MM.1S (cell line): ENCODE results near the gene PBX3.

Source experiments
- DNase-seq: peaks from one replicate; pipeline ENCODE4 v3.0.0-alpha.2; 2015
- H2AFZ ChIP-seq: fragments of 300-600 bp; sonication (generic); 2 replicates; pipeline ENCODE4 v1.6.0; 2016; ENCODE audit warnings: antibody characterized with exemption, low read length
- H3F3A ChIP-seq: fragments of 300-600 bp; sonication (generic); 2 replicates; pipeline ENCODE4 v1.6.1; 2016; ENCODE audit warnings: mild to moderate bottlenecking, antibody characterized with exemption, low read length, moderate library complexity, mixed read lengths; ENCODE audit not compliant: insufficient read depth
- H3K27ac ChIP-seq: fragments of 300-600 bp; sonication (generic); 2 replicates; pipeline ENCODE4 v1.5.1; 2016; ENCODE audit warnings: mild to moderate bottlenecking, low read length
- H3K27me3 ChIP-seq: fragments of 300-600 bp; sonication (generic); replicated peaks from 2 replicates; pipeline ENCODE4 v1.6.0; 2016; ENCODE audit warnings: low read length; ENCODE audit not compliant: insufficient read depth
- H3K36me3 ChIP-seq: fragments of 300-600 bp; sonication (generic); replicated peaks from 2 replicates; pipeline ENCODE4 v1.6.1; 2016; ENCODE audit warnings: mild to moderate bottlenecking, low read length, mixed read lengths; ENCODE audit not compliant: insufficient read depth
- H3K4me1 ChIP-seq: fragments of 300-600 bp; sonication (generic); 2 replicates; pipeline ENCODE4 v1.6.1; 2016; ENCODE audit warnings: low read length, mixed read lengths
- H3K4me2 ChIP-seq: fragments of 300-600 bp; sonication (generic); 2 replicates; pipeline ENCODE4 v1.6.0; 2016; ENCODE audit warnings: low read depth, low read length
- H3K4me3 ChIP-seq: fragments of 300-600 bp; sonication (generic); 2 replicates; pipeline ENCODE4 v1.5.1; 2016; ENCODE audit warnings: low read length, mixed read lengths
- H3K79me2 ChIP-seq: fragments of 300-600 bp; sonication (generic); 2 replicates; pipeline ENCODE4 v1.6.1; 2016; ENCODE audit warnings: mixed run types, low read length, mixed read lengths
- H3K9ac ChIP-seq: fragments of 300-600 bp; sonication (generic); 2 replicates; pipeline ENCODE4 v1.6.1; 2016; ENCODE audit warnings: low read length, mixed read lengths
- H3K9me2 ChIP-seq: fragments of 300-600 bp; sonication (generic); replicated peaks from 2 replicates; pipeline ENCODE4 v1.6.1; 2016; ENCODE audit warnings: mild to moderate bottlenecking, low read length, mixed read lengths; ENCODE audit not compliant: insufficient read depth
- H3K9me3 ChIP-seq: fragments of 300-600 bp; sonication (generic); replicated peaks from 2 replicates; pipeline ENCODE4 v1.6.1; 2016; ENCODE audit warnings: mild to moderate bottlenecking, low read length, mixed read lengths; ENCODE audit not compliant: insufficient read depth
- H4K20me1 ChIP-seq: fragments of 300-600 bp; sonication (generic); 2 replicates; pipeline ENCODE4 v1.6.1; 2016; ENCODE audit warnings: mild to moderate bottlenecking, low read length, moderate library complexity, mixed read lengths; ENCODE audit not compliant: insufficient read depth
- EZH2 ChIP-seq: fragments of 300-600 bp; sonication (generic); optimal IDR thresholded peaks from 2 replicates; pipeline ENCODE3; 2017; ENCODE audit warnings: low read depth, mild to moderate bottlenecking, antibody characterized with exemption, low read length, mixed read lengths
- EZH2phosphoT487 ChIP-seq: fragments of 300-600 bp; sonication (generic); IDR thresholded peaks from 2 replicates; pipeline ENCODE4 v1.6.1; 2018; ENCODE audit warnings: antibody characterized with exemption, low read length
- TF ChIP-seq, protein P1 (sequence below): fragments of 300-600 bp; sonication (generic); IDR thresholded peaks from 2 replicates; pipeline ENCODE4 v1.5.1; 2016; ENCODE audit warnings: antibody characterized with exemption, low read length, mixed read lengths

Gene PBX3

DNA sequence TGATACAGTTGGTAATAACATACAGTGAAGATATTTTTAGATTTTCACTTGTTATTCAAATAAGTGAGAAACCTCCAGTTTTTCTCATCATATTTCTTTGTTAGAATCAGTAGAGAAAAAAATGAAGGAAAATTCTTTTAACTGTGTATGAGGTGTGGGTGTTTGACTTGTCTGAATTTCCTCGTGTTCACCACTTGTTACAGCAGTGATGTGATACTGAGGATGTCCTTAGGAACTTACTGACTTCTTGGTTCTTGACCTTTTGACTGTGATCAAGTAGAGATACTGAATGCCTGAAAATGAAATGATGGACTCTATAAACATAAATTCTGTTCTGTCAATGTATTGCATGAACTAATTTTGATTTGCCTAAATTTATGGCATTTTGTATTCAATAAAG lies 10.7 kb downstream of the PBX3 start:
- H4K20me1 ChIP-seq = no peaks in the 10 kb centered on the region
- H3K79me2 ChIP-seq = no peaks in the 10 kb centered on the region
- no peaks in the 10 kb centered on the region for H3K4me1 ChIP-seq
- no peaks in the 10 kb centered on the region for H3K9me2 ChIP-seq
- H3K9me3 ChIP-seq = no peaks in the 10 kb centered on the region
- H3K9ac ChIP-seq = no peak overlapping the region
- H3F3A ChIP-seq = no peaks in the 10 kb centered on the region
- TF ChIP-seq EZH2 (no peak), EZH2phosphoT487 (no peak)
- TF ChIP-seq, protein P1, sequence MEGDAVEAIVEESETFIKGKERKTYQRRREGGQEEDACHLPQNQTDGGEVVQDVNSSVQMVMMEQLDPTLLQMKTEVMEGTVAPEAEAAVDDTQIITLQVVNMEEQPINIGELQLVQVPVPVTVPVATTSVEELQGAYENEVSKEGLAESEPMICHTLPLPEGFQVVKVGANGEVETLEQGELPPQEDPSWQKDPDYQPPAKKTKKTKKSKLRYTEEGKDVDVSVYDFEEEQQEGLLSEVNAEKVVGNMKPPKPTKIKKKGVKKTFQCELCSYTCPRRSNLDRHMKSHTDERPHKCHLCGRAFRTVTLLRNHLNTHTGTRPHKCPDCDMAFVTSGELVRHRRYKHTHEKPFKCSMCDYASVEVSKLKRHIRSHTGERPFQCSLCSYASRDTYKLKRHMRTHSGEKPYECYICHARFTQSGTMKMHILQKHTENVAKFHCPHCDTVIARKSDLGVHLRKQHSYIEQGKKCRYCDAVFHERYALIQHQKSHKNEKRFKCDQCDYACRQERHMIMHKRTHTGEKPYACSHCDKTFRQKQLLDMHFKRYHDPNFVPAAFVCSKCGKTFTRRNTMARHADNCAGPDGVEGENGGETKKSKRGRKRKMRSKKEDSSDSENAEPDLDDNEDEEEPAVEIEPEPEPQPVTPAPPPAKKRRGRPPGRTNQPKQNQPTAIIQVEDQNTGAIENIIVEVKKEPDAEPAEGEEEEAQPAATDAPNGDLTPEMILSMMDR = no peak
- no peaks in the 10 kb centered on the region for H3K36me3 ChIP-seq
- H3K4me3 ChIP-seq = no peak overlapping the region
- no peak overlapping the region for H2AFZ ChIP-seq
- H3K27ac ChIP-seq = no peak overlapping the region
- H3K27me3 ChIP-seq = no peaks in the 10 kb centered on the region
- no peak for DNase-seq
- no peak overlapping the region for H3K4me2 ChIP-seq

DNA sequence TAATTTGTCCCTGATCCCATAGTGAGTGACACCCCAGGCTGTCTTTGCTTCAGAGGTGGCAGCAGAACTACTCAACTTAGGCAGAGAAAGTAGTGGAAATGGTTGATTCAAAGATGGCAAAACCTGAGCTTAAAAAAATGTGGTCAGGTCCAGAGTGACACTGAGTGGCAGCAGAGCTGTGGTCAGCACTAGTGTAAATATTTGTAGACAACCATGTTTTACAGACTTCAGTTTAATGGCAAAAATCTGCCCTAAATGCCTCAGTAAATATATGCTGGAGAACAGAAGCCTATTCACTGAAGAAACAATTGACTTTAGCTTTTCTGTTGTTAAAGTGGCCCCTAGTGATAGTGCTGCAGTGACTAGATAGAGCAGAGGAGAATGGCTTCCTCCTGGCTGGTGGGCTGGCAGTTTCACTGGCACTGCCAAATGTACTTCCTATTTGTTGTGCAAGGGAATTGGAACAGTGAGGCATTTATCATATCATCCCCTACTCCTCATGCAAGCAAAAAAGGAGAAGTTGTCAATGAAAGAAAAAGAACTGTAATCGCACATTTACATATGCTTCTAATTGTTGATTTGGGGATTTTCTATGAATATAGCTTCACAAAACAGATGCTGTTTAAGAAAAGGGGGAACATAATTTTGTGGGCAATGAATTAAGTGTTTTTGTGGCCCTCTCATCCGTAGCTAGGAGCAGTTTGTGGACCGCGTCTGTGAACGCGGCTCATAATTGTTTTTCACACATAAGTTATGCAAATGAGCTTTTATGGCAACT lies 12.0 kb downstream of the PBX3 start:
- no peaks in the 10 kb centered on the region for H3F3A ChIP-seq
- no peak overlapping the region for H3K4me3 ChIP-seq
- H4K20me1 ChIP-seq = no peaks in the 10 kb centered on the region
- H3K27me3 ChIP-seq = no peaks in the 10 kb centered on the region
- H3K9me3 ChIP-seq = no peaks in the 10 kb centered on the region
- TF ChIP-seq, protein P1 = no peak
- TF ChIP-seq EZH2 (no peak), EZH2phosphoT487 (no peak)
- H3K79me2 ChIP-seq = no peaks in the 10 kb centered on the region
- H3K36me3 ChIP-seq = no peaks in the 10 kb centered on the region
- H3K9ac ChIP-seq = no peak overlapping the region
- H3K27ac ChIP-seq = no peak overlapping the region
- DNase-seq = no peak
- no peak overlapping the region for H2AFZ ChIP-seq
- no peak overlapping the region for H3K4me2 ChIP-seq
- no peaks in the 10 kb centered on the region for H3K4me1 ChIP-seq
- H3K9me2 ChIP-seq = no peaks in the 10 kb centered on the region

DNA sequence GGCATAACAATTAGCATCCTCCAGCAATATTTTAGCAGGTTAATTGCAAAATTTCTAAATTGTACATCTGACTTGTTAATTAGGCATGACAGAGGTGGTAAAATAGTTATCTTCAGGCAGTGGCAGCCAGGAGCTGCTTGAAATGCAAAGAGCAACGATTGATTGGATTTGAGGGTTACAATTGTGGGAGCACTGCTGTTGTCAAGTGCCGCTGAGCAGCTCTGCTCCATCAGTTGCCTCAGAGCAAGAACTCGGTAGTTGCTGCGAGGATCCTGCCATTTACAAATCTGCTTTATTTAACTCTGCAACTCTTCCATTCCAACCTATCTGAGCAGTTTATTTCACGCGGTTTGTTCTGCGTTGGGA lies 12.6 kb downstream of the PBX3 start:
- H3K79me2 ChIP-seq = no peaks in the 10 kb centered on the region
- no peak overlapping the region for H3K4me2 ChIP-seq

More for the DNA sequence above, 12.6 kb downstream of the PBX3 start:
- Histone ChIP-seq H3K9me3 (no peaks in the 10 kb centered on the region), H3K9ac (no peak overlapping the region), H4K20me1 (no peaks in the 10 kb centered on the region), H3K27ac (no peak overlapping the region), H3K4me1 (no peaks in the 10 kb centered on the region), H3K36me3 (no peaks in the 10 kb centered on the region), H3F3A (no peaks in the 10 kb centered on the region), H3K9me2 (no peaks in the 10 kb centered on the region), H3K4me3 (no peak overlapping the region), H3K27me3 (no peaks in the 10 kb centered on the region), H2AFZ (no peak overlapping the region)
- no peak for DNase-seq
- TF ChIP-seq, protein P1 = no peak
- TF ChIP-seq EZH2phosphoT487 = no peak
- TF ChIP-seq EZH2 = no peak
